Neural progenitor cell (in vitro differentiated cells): ENCODE data around the gene NELFCD.

ENCODE experiments used
- CTCF ChIP-seq: fragments of 200-600 bp; sonication (generic); IDR thresholded peaks from 2 replicates; pipeline ENCODE4 v1.5.1; 2017; ENCODE audit warnings: antibody characterized with exemption, mild to moderate bottlenecking
- EZH2 ChIP-seq: fragments of 200-600 bp; sonication (generic); IDR thresholded peaks from 2 replicates; pipeline ENCODE4 v1.6.1; 2017; ENCODE audit warnings: antibody characterized with exemption, mild to moderate bottlenecking, moderate library complexity
- EZH2phosphoT487 ChIP-seq: fragments of 200-600 bp; sonication (generic); IDR thresholded peaks from 2 replicates; pipeline ENCODE4 v1.6.1; 2017; ENCODE audit warnings: antibody characterized with exemption

DNA sequence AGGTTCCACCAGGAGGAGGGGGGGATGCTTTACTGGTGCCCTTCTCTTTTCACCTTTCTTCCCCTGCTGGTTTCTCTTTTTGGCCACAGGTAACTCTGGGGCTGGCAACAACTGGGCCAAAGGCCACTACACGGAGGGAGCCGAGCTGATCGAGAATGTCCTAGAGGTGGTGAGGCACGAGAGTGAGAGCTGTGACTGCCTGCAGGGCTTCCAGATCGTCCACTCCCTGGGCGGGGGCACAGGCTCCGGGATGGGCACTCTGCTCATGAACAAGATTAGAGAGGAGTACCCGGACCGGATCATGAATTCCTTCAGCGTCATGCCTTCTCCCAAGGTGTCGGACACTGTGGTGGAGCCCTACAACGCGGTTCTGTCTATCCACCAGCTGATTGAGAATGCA lies 42.6 kb downstream of the NELFCD start:
- no peak for TF ChIP-seq CTCF
- no peak for TF ChIP-seq EZH2
- no peak for TF ChIP-seq EZH2phosphoT487
